Myocyte (in vitro differentiated cells): ENCODE results near the gene CLIC3. TPM values are rescaled to one million over a fixed set of nuclear protein-coding genes. Genes with fewer than 3 reads are reported as not detected.

ENCODE experiments used
- DNase-seq: peaks from one replicate; pipeline ENCODE4 v3.0.0-alpha.2; 2012; ENCODE audit warnings: low read depth
- total RNA-seq: library from RNA; depleted of rRNA; stranded (reverse); fragments of >200 nt; gene quantifications from 2 replicates; pipeline ENCODE4 v1.2.3, GENCODE V29; 2014

CLIC3 gene
- total RNA-seq, 1 donor from 2014 or later = not detected

- no peak for DNase-seq
These were observed 35.7 kb upstream of the CLIC3 start, which contains the start of gene FUT7 for GRCh38 chr9:137031904-137032640. TSS of gene FUT7 (minus strand) at chr9:137032088. CDS start at chr9:137031991, 97 bp downstream.

GRCh38 chr9:137030538-137031527 lies 34.5 kb upstream of the CLIC3 start:
- no peak for DNase-seq

- no peak for DNase-seq
These were observed 33.6 kb upstream of the CLIC3 start for GRCh38 chr9:137030006-137030405.

- DNase-seq = peak; percentile 76
These were observed 32.9 kb upstream of the CLIC3 start for GRCh38 chr9:137029058-137029936.

GRCh38 chr9:137028263-137029057 lies 32.1 kb upstream of the CLIC3 start:
- DNase-seq = peak; percentile 59

- peak; percentile 26 for DNase-seq
These were observed 31.2 kb upstream of the CLIC3 start, which contains the start of gene ABCA2 for GRCh38 chr9:137027369-137028262. TSS of gene ABCA2 (minus strand) at chr9:137028237. CDS start at chr9:137028140, 97 bp downstream.

GRCh38 chr9:137026828-137027227 lies 30.5 kb upstream of the CLIC3 start:
- no peak for DNase-seq

GRCh38 chr9:137026384-137026783 lies 30.0 kb upstream of the CLIC3 start:
- no peak for DNase-seq

GRCh38 chr9:137025517-137025966 lies 29.2 kb upstream of the CLIC3 start:
- DNase-seq = no peak

GRCh38 chr9:137023583-137023991 lies 27.2 kb upstream of the CLIC3 start:
- DNase-seq = no peak

GRCh38 chr9:137023157-137023556 lies 26.8 kb upstream of the CLIC3 start:
- DNase-seq = no peak

- no peak for DNase-seq
These were observed 26.3 kb upstream of the CLIC3 start for GRCh38 chr9:137022662-137023008.

GRCh38 chr9:137021979-137022661 lies 25.8 kb upstream of the CLIC3 start:
- DNase-seq = no peak

- no peak for DNase-seq
These were observed 25.2 kb upstream of the CLIC3 start for GRCh38 chr9:137021568-137021978.

GRCh38 chr9:137020771-137021567 lies 24.6 kb upstream of the CLIC3 start:
- DNase-seq = no peak

GRCh38 chr9:137019891-137020683 lies 23.7 kb upstream of the CLIC3 start:
- no peak for DNase-seq
